Mesothelial cell of epicardium (in vitro differentiated cells): ENCODE measurements around the gene TOM1. TPM values are rescaled to one million over a fixed set of nuclear protein-coding genes. Genes with fewer than 3 reads are reported as not detected.
A peak's percentile ranks its signal among the peaks of the same experiment; 100 is the strongest.

ENCODE experiments used
- DNase-seq, 2 experiments: peaks; one replicate each; pipeline ENCODE4 v3.0.0; 2021; ENCODE audit warnings: low spot score in 2 of 2; ENCODE audit not compliant: unreplicated experiment in 2 of 2
- H3K27ac Mint-ChIP-seq: 2 replicates; pipeline ENCODE4 v1.8.0; 2021; ENCODE audit warnings: mixed read lengths
- H3K27me3 Mint-ChIP-seq: 2 replicates; pipeline ENCODE4 v1.8.0; 2021; ENCODE audit warnings: low read depth, mixed read lengths
- H3K36me3 Mint-ChIP-seq: 2 replicates; pipeline ENCODE4 v1.8.0; 2021; ENCODE audit warnings: mixed read lengths
- H3K4me1 Mint-ChIP-seq: 2 replicates; pipeline ENCODE4 v1.8.0; 2021; ENCODE audit warnings: mixed read lengths
- H3K4me3 Mint-ChIP-seq: 2 replicates; pipeline ENCODE4 v1.8.0; 2021; ENCODE audit warnings: mild to moderate bottlenecking, moderate library complexity, mixed read lengths
- H3K9me3 Mint-ChIP-seq: 2 replicates; pipeline ENCODE4 v1.8.0; 2021; ENCODE audit warnings: mixed read lengths
- total RNA-seq: library from RNA; stranded (reverse); gene quantifications from 3 replicates; pipeline ENCODE4 v1.2.1, GENCODE V29; 2021
- TF ChIP-seq, protein P1 (sequence below): fragments of 200-600 bp; sonication (generic); IDR thresholded peaks from one replicate; pipeline ENCODE4 v1.5.0; 2021; ENCODE audit warnings: antibody characterized with exemption; ENCODE audit not compliant: unreplicated experiment

Gene TOM1
- total RNA-seq, 1 donor from 2014 or later, result 41.4 TPM

DNA sequence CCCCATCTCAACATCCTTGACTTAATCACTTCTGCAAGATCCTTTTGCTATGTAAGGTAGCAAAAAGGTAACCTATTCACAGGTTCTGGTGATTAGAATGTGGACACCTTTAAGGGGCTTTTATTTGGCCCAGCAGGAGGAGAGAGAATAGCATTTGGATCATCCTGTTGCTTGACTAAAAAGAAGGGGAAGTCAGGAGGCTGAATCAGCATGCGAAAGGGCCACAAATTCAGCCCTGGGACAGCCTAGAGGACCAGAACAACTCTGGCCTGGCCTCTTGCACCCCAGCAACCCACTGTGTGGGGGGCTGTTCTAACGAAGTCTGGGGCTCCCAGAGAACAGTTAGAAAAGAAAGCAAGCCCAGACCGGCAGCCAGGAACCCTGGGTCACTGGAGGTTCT is 78.0 kb downstream of the TOM1 start:
- Mint-ChIP-seq H3K27ac (peak overlapping the region; percentile 92), H3K9me3 (no peaks in the 10 kb centered on the region), H3K36me3 (no peaks in the 10 kb centered on the region), H3K4me1 (peaks cover 46% of the 10 kb centered on the region), H3K27me3 (no peaks in the 10 kb centered on the region), H3K4me3 (no peak overlapping the region)
- no peak for DNase-seq
- TF ChIP-seq, protein P1, sequence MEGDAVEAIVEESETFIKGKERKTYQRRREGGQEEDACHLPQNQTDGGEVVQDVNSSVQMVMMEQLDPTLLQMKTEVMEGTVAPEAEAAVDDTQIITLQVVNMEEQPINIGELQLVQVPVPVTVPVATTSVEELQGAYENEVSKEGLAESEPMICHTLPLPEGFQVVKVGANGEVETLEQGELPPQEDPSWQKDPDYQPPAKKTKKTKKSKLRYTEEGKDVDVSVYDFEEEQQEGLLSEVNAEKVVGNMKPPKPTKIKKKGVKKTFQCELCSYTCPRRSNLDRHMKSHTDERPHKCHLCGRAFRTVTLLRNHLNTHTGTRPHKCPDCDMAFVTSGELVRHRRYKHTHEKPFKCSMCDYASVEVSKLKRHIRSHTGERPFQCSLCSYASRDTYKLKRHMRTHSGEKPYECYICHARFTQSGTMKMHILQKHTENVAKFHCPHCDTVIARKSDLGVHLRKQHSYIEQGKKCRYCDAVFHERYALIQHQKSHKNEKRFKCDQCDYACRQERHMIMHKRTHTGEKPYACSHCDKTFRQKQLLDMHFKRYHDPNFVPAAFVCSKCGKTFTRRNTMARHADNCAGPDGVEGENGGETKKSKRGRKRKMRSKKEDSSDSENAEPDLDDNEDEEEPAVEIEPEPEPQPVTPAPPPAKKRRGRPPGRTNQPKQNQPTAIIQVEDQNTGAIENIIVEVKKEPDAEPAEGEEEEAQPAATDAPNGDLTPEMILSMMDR, result no peak

DNA sequence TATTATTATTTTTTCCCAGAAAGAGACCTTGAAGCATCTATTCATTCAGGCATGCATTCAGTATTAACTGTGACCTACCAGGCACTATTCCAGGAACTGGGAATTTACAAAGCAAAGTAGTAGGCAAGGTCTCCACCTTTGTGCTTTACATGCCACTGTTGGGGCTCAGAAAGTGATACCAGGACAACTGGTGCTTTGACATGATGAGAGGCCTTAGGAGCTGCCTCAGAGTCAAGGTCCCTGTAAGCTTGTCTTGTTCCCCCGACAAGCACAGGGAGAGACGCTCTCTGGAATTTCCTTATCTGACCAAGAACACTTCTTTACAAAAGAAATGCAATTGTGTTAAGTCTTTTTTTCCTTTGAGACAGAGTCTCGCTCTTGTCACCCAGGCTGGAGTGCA is 78.9 kb downstream of the TOM1 start:
- H3K36me3 Mint-ChIP-seq, result no peaks in the 10 kb centered on the region
- H3K27ac Mint-ChIP-seq, result peak overlapping the region; percentile 72
- DNase-seq, result no peak
- H3K4me3 Mint-ChIP-seq, result no peak overlapping the region
- H3K9me3 Mint-ChIP-seq, result no peaks in the 10 kb centered on the region
- TF ChIP-seq, protein P1, result no peak
- H3K4me1 Mint-ChIP-seq, result peaks cover 46% of the 10 kb centered on the region
- H3K27me3 Mint-ChIP-seq, result no peaks in the 10 kb centered on the region

DNA sequence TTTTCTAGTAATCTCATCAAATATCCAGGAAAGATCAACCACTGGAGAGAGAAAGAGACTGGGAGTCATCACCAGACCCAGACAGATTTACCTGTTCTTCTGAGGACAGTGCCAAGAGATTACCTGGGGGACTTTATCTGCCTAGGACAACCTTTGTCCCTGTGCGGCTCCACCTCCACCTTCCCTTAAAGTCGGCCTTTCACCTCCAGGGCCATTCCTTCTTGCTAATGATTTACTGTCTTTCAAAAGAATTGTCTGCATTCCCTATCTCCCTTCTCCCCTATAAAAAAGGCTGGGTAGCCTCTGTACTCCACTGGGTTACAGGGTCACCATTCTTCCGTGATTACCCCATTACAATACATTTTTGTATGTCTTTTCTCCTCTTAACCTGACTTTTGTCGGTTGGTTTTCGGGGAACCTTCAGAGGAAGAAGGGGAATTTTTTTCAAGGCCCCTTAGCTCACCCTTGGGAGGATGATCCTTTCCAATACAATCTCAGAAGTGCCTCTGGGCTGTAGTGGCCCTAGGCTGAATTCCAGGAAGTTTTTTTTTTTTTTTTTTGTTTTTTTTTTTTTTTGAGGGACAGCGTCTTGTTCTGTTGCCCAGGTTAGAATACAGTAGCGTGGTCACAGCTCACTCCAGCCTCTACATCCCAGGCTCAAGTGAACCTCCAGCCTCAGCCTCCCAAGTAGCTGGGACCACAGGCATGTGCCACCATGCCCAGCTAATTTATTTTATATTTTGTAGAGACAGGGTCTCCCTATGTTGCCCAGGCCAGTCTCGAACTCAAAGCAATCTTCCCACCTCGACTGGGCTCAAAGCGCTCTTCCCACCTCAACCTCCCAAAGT is 79.7 kb downstream of the TOM1 start:
- Mint-ChIP-seq H3K4me3 (no peak overlapping the region), H3K9me3 (no peaks in the 10 kb centered on the region), H3K27ac (peak overlapping the region; percentile 72), H3K36me3 (no peaks in the 10 kb centered on the region), H3K27me3 (no peaks in the 10 kb centered on the region), H3K4me1 (peaks cover 44% of the 10 kb centered on the region)
- DNase-seq, result no peak
- TF ChIP-seq, protein P1, result no peak

DNA sequence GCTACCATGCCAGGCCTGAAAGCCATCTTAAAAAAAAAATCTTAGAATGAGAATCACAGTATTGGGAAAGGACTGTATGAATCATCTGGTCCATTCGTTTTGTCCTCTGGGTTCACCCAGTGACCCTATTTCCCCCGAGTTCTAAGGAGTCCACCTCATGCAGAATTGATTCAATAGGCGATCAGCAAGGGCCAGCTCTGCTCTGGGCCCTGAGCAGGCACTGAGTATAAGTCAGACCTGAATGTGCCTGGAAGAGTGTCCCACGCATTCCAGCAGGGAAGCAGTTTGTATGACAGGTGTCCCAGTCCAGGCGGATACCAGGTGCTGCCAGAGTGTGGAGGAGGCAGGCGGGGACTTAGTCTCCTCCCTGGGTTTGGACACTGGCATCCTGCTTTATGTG is 80.3 kb downstream of the TOM1 start:
- Mint-ChIP-seq H3K27me3 (no peaks in the 10 kb centered on the region), H3K36me3 (no peaks in the 10 kb centered on the region), H3K4me3 (peak overlapping the region; percentile 58), H3K4me1 (peaks cover 43% of the 10 kb centered on the region), H3K27ac (no peak overlapping the region), H3K9me3 (no peaks in the 10 kb centered on the region)
- DNase-seq, result no peak
- TF ChIP-seq, protein P1, result no peak

DNA sequence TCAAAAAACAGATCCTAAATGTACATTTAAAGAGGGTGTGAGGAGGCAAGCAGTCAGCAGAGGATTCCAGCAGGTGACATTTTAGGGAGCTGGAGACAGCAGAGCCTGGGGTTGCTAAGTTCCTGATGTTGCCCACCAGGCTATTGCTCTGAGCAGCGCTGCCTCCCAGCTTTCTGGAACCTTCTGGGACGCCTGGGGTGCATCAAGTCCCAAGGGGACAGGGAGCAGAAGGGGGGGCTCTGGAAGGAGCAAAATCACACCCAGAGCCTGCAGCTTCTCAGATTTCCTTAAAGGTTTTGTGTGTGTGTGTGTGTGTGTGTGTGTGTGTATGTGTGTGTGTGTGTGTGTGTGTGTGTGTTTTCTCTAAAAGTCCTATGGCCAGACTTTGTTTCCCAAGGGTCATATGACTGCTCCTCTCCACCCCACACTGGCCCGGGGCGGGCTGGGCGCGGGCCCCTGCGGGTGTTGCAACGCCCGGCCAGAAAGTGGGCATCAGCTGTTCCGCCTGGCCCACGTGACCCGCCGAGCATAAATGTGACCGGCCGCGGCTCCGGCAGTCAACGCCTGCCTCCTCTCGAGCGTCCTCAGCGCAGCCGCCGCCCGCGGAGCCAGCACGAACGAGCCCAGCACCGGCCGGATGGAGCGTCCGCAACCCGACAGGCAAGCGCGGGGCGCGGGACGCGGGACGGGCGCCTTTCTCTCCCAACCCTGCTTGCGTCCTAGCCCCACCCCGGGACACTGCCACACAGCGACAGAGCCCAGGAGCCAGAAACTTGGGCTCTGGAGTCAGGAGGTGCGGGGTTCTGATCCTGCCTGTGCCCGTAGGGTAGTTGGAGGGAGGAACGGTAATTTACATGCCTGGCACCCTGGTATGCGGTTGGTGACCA is 81.1 kb downstream of the TOM1 start, which contains the start of gene HMOX1:
Gene HMOX1 (plus strand): TSS at position 560 of the 887 bp plus-strand sequence. CDS start 78 bp downstream, at position 638.
- Mint-ChIP-seq H3K4me3 (peak within 1 kb of the TSS; percentile 58), H3K9me3 (no peaks in the 10 kb centered on the region), H3K27ac (no peak within 1 kb of the TSS), H3K4me1 (peaks cover 36% of the 10 kb centered on the region), H3K27me3 (no peaks in the 10 kb centered on the region), H3K36me3 (no peaks in the 10 kb centered on the region)
- TF ChIP-seq, protein P1, result no peak
- DNase-seq, result peak; percentile 55 to 76
